H9 (cell line): ENCODE results near the gene SERPINA10. TPM values are rescaled to one million over a fixed set of nuclear protein-coding genes. Genes with fewer than 3 reads are reported as not detected.

Experiments
- DNase-seq: peaks from one replicate; pipeline ENCODE4 v3.0.0-alpha.2; 2017
- H2AFZ ChIP-seq: one replicate; pipeline ENCODE4 v1.6.1; 2013; ENCODE audit warnings: mild to moderate bottlenecking, low read length, control low read depth, moderate library complexity
- H2AK5ac ChIP-seq: 2 replicates; pipeline ENCODE4 v1.6.1; 2013; ENCODE audit warnings: low read length, control low read depth, mixed read lengths; ENCODE audit not compliant: insufficient read length
- H2BK120ac ChIP-seq: one replicate; pipeline ENCODE4 v1.6.1; 2013; ENCODE audit warnings: low read depth, mild to moderate bottlenecking, low read length, control low read depth, inconsistent platforms; ENCODE audit not compliant: poor library complexity, severe bottlenecking
- H2BK12ac ChIP-seq: 2 replicates; pipeline ENCODE4 v1.6.1; 2013; ENCODE audit warnings: low read length, control low read depth, mixed read lengths, low read depth; ENCODE audit not compliant: insufficient read length
- H2BK15ac ChIP-seq: 2 replicates; pipeline ENCODE4 v1.6.1; 2013; ENCODE audit warnings: low read depth, low read length, control low read depth
- H2BK20ac ChIP-seq: one replicate; pipeline ENCODE4 v1.6.1; 2013; ENCODE audit warnings: low read depth, mild to moderate bottlenecking, low read length, control low read depth, inconsistent platforms; ENCODE audit not compliant: poor library complexity, severe bottlenecking
- H2BK5ac ChIP-seq: 2 replicates; pipeline ENCODE4 v1.6.1; 2013; ENCODE audit warnings: low read length, control low read depth, mixed read lengths; ENCODE audit not compliant: insufficient read length
- H3K14ac ChIP-seq: 2 replicates; pipeline ENCODE4 v1.6.1; 2013; ENCODE audit warnings: low read length, control low read depth; ENCODE audit not compliant: insufficient read depth
- H3K18ac ChIP-seq: 2 replicates; pipeline ENCODE4 v1.6.1; 2013; ENCODE audit warnings: low read depth, mild to moderate bottlenecking, mixed read lengths, low read length, control low read depth; ENCODE audit not compliant: insufficient read length
- H3K23ac ChIP-seq: 2 replicates; pipeline ENCODE4 v1.6.1; 2013; ENCODE audit warnings: low read length, control low read depth, mixed read lengths, low read depth; ENCODE audit not compliant: insufficient read length
- H3K23me2 ChIP-seq: 2 replicates; pipeline ENCODE4 v1.6.1; 2013; ENCODE audit warnings: low read depth, mild to moderate bottlenecking, mixed read lengths, low read length, control low read depth; ENCODE audit not compliant: insufficient read length, poor library complexity, severe bottlenecking
- H3K27ac ChIP-seq: 2 replicates; pipeline ENCODE4 v1.5.1; 2013; ENCODE audit warnings: low read length, control low read depth, mixed read lengths, low read depth; ENCODE audit not compliant: insufficient read length
- H3K27me3 ChIP-seq: 2 replicates; pipeline ENCODE4 v1.6.1; 2013; ENCODE audit warnings: low read length, control low read depth, inconsistent platforms; ENCODE audit not compliant: insufficient read depth
- H3K4ac ChIP-seq: 2 replicates; pipeline ENCODE4 v1.6.1; 2013; ENCODE audit warnings: low read depth, mild to moderate bottlenecking, control low read depth, inconsistent platforms, low read length, moderate library complexity
- H3K4me1 ChIP-seq: 2 replicates; pipeline ENCODE4 v1.6.1; 2013; ENCODE audit warnings: low read length, control low read depth, inconsistent platforms; ENCODE audit not compliant: insufficient read depth
- H3K4me2 ChIP-seq: 2 replicates; pipeline ENCODE4 v1.6.1; 2013; ENCODE audit warnings: low read length, control low read depth, mixed read lengths; ENCODE audit not compliant: insufficient read length, insufficient read depth
- H3K56ac ChIP-seq: 2 replicates; pipeline ENCODE4 v1.6.1; 2013; ENCODE audit warnings: low read depth, mild to moderate bottlenecking, mixed read lengths, low read length, control low read depth; ENCODE audit not compliant: insufficient read length
- H3K79me1 ChIP-seq: 2 replicates; pipeline ENCODE4 v1.6.1; 2013; ENCODE audit warnings: low read depth, mild to moderate bottlenecking, moderate library complexity, low read length, control low read depth, inconsistent platforms; ENCODE audit not compliant: insufficient read depth, poor library complexity, severe bottlenecking
- H3K79me2 ChIP-seq: 2 replicates; pipeline ENCODE4 v1.6.1; 2013; ENCODE audit warnings: low read length, control low read depth, inconsistent platforms; ENCODE audit not compliant: insufficient read depth
- H3K9ac ChIP-seq: 2 replicates; pipeline ENCODE4 v1.6.1; 2013; ENCODE audit warnings: low read length, control low read depth, mixed read lengths; ENCODE audit not compliant: insufficient read length; ENCODE audit errors: extremely low read depth
- H3K9me3 ChIP-seq: one replicate; pipeline ENCODE4 v1.6.1; 2013; ENCODE audit warnings: low read depth, low read length, inconsistent platforms; ENCODE audit not compliant: control insufficient read depth
- H3T11ph ChIP-seq: one replicate; pipeline ENCODE4 v1.6.1; 2013; ENCODE audit warnings: mild to moderate bottlenecking, low read length, control low read depth, inconsistent platforms
- H4K20me1 ChIP-seq: one replicate; pipeline ENCODE4 v1.6.1; 2013; ENCODE audit not compliant: control insufficient read depth, insufficient read length, insufficient read depth
- H4K5ac ChIP-seq: 2 replicates; pipeline ENCODE4 v1.6.1; 2013; ENCODE audit warnings: low read depth, mild to moderate bottlenecking, mixed read lengths, low read length, control low read depth; ENCODE audit not compliant: insufficient read length
- H4K8ac ChIP-seq: replicated peaks from 2 replicates; pipeline ENCODE4 v1.6.1; 2013; ENCODE audit warnings: low read length, control low read depth, mixed read lengths, low read depth; ENCODE audit not compliant: insufficient read length
- H4K91ac ChIP-seq: 2 replicates; pipeline ENCODE4 v1.6.1; 2013; ENCODE audit warnings: low read depth, mild to moderate bottlenecking, moderate library complexity, mixed read lengths, low read length, control low read depth; ENCODE audit not compliant: insufficient read length
- H3K27ac Mint-ChIP-seq, 3 experiments: 2 replicates in 2 of 3; 3 replicates in 1 of 3; pipeline ENCODE4 v1.8.0; 2020 to 2021; ENCODE audit warnings: mixed read lengths in 3 of 3, mild to moderate bottlenecking in 1 of 3, moderate library complexity in 1 of 3
- H3K27me3 Mint-ChIP-seq: 2 replicates; pipeline ENCODE4 v1.8.0; 2021; ENCODE audit warnings: low read depth, mild to moderate bottlenecking, moderate library complexity, mixed read lengths
- H3K36me3 Mint-ChIP-seq, 3 experiments: 2 replicates in 2 of 3; 3 replicates in 1 of 3; pipeline ENCODE4 v1.8.0; 2020 to 2021; ENCODE audit warnings: low read depth in 3 of 3, mixed read lengths in 3 of 3; ENCODE audit not compliant: insufficient read depth in 1 of 3
- H3K4me1 Mint-ChIP-seq, 2 experiments: 2 replicates each; pipeline ENCODE4 v1.8.0; 2020; ENCODE audit warnings: mixed read lengths in 2 of 2
- H3K4me3 Mint-ChIP-seq, 2 experiments: 2 replicates in 1 of 2; 3 replicates in 1 of 2; pipeline ENCODE4 v1.8.0; 2020 to 2021; ENCODE audit warnings: mild to moderate bottlenecking in 2 of 2, mixed read lengths in 2 of 2, moderate library complexity in 1 of 2
- H3K9me3 Mint-ChIP-seq, 2 experiments: 2 replicates in 1 of 2; 3 replicates in 1 of 2; pipeline ENCODE4 v1.8.0; 2020; ENCODE audit warnings: mild to moderate bottlenecking in 2 of 2, mixed read lengths in 2 of 2, moderate library complexity in 1 of 2
- CTCF ChIP-seq: fragments of 200-600 bp; sonication (generic); conservative IDR thresholded peaks from 3 replicates; pipeline ENCODE4 v1.8.0; 2021; ENCODE audit warnings: antibody characterized with exemption, mild to moderate bottlenecking
- WGBS: extraction: QIAGEN DNeasy Blood & Tissue Kit; methylation state at CpG from one replicate; pipeline ENCODE4 v1.1.7; 2013; ENCODE audit warnings: missing lambda C conversion rate, low lambda C conversion rate, mixed read lengths; ENCODE audit not compliant: insufficient read length; ENCODE audit errors: extremely low coverage; 5-methylcytosine and 5-hydroxymethylcytosine counted together
- total RNA-seq: library from RNA; stranded (reverse); gene quantifications from 2 replicates; pipeline ENCODE4 v1.2.1, GENCODE V29; 2021

The SERPINA10 gene
- total RNA-seq, 1 experiment from 2014 or later, result not detected

GRCh38 chr14:94290197-94290596 is 2.9 kb downstream of the SERPINA10 start:
- H3K23me2 ChIP-seq, result no peaks in the 10 kb centered on the region
- H2BK120ac ChIP-seq, result no peak overlapping the region
- H2BK20ac ChIP-seq, result no peak overlapping the region
- H3K56ac ChIP-seq, result no peak overlapping the region
- DNase-seq, result no peak
- Mint-ChIP-seq H3K4me3 (no peak overlapping the region), H3K36me3 (no peaks in the 10 kb centered on the region), H3K27ac (peak overlapping the region in 2 of 3 experiments; percentile 19 to 28; a peak in 1 of 7 replicates), H3K9me3 (no peaks in the 10 kb centered on the region), H3K4me1 (peaks cover 2 to 11% of the 10 kb centered on the region in 2 experiments; a peak in 3 of 4 replicates), H3K27me3 (no peaks in the 10 kb centered on the region; the same call in 1 of the 2 replicates)
- H3K9ac ChIP-seq, result no peak overlapping the region
- no peak overlapping the region for H2AFZ ChIP-seq
- TF ChIP-seq CTCF, result no peak
- H4K91ac ChIP-seq, result no peak overlapping the region
- no peaks in the 10 kb centered on the region for H3K27me3 ChIP-seq
- H3T11ph ChIP-seq, result no peak overlapping the region
- H3K79me2 ChIP-seq, result no peaks in the 10 kb centered on the region
- no peak overlapping the region for H2BK15ac ChIP-seq
- no peaks in the 10 kb centered on the region; the same call in 1 of the 2 replicates for H3K4me1 ChIP-seq
- H4K8ac ChIP-seq, result no peak overlapping the region
- H3K18ac ChIP-seq, result no peak overlapping the region
- H4K5ac ChIP-seq, result no peak overlapping the region
- no peaks in the 10 kb centered on the region for H4K20me1 ChIP-seq
- H3K4ac ChIP-seq, result no peak overlapping the region
- H2BK12ac ChIP-seq, result no peak overlapping the region
- no CpG with 5 or more reads among the region's 8 CpGs for WGBS
- no peak overlapping the region for H2AK5ac ChIP-seq
- H3K14ac ChIP-seq, result no peak overlapping the region
- no peak overlapping the region for H3K23ac ChIP-seq
- H3K4me2 ChIP-seq, result no peak overlapping the region
- H3K79me1 ChIP-seq, result no peaks in the 10 kb centered on the region
- H3K9me3 ChIP-seq, result no peaks in the 10 kb centered on the region
- H2BK5ac ChIP-seq, result no peak overlapping the region
- H3K27ac ChIP-seq, result no peak overlapping the region
